ENCODE results near the gene KIF18B. TPM values are rescaled to one million over a fixed set of nuclear protein-coding genes. Genes with fewer than 3 reads are reported as not detected.

KIF18B gene
- total RNA-seq, 1 donor from 2014 or later, result 1.7 TPM

GRCh38 chr17:44911133-44912001 lies 36.2 kb downstream of the KIF18B start:
- intact Hi-C loops (cut with micrococcal nuclease), result no loop called here
- ChIA-PET POLR2A (interaction anchor here (1.1 kb wide), 1 partner anchor 150 kb away, joined by 3 read pairs; the partner anchor contains the start of gene NMT1), CTCF (interaction anchor here (0.9 to 1.6 kb wide), 3 partner anchors 9 to 187 kb away, joined by 3 to 8 read pairs (median 3); no protein-coding TSS in a partner anchor)
- no peak for TF ChIP-seq CTCF (IDR thresholded peaks at IDR 0.05)
- Mint-ChIP-seq H3K9me3 (no peaks in the 10 kb centered on the region), H3K4me3 (peak overlapping the region; percentile 69), H3K36me3 (ENCODE audit: low read depth) (no peaks in the 10 kb centered on the region), H3K27me3 (peaks cover 34% of the 10 kb centered on the region), H3K27ac (no peak overlapping the region), H3K4me1 (peaks cover 13% of the 10 kb centered on the region)
- peak; percentile 81 for ATAC-seq (ENCODE audit: low read depth)
- DNase-seq, result peak; percentile 27

- Mint-ChIP-seq H3K4me1 (peaks cover 13% of the 10 kb centered on the region), H3K27ac (no peak overlapping the region), H3K27me3 (peaks cover 30% of the 10 kb centered on the region), H3K4me3 (peak overlapping the region; percentile 69), H3K9me3 (no peaks in the 10 kb centered on the region), H3K36me3 (ENCODE audit: low read depth) (no peaks in the 10 kb centered on the region)
- DNase-seq (no peak), ATAC-seq (ENCODE audit: low read depth) (no peak)
- no peak for TF ChIP-seq CTCF (IDR thresholded peaks at IDR 0.05)
- POLR2A ChIA-PET, result interaction anchor here (1.1 kb wide), 1 partner anchor 151 kb away, joined by 3 read pairs; the partner anchor contains the start of gene NMT1
- CTCF ChIA-PET, result interaction anchor here (0.9 to 1.6 kb wide), 3 partner anchors 10 to 188 kb away, joined by 3 to 8 read pairs (median 3); no protein-coding TSS in a partner anchor
- intact Hi-C loops (cut with micrococcal nuclease), result no loop called here
These were observed 37.1 kb downstream of the KIF18B start for GRCh38 chr17:44910231-44911106.

- Mint-ChIP-seq H3K27ac (no peak overlapping the region), H3K27me3 (peaks cover 30% of the 10 kb centered on the region), H3K4me1 (peaks cover 13% of the 10 kb centered on the region), H3K36me3 (ENCODE audit: low read depth) (no peaks in the 10 kb centered on the region), H3K4me3 (no peak overlapping the region), H3K9me3 (no peaks in the 10 kb centered on the region)
- ChIA-PET CTCF (no interaction called here), POLR2A (no interaction called here)
- TF ChIP-seq CTCF (IDR thresholded peaks at IDR 0.05), result no peak
- no peak for ATAC-seq (ENCODE audit: low read depth)
- no peak for DNase-seq
- intact Hi-C loops (cut with micrococcal nuclease), result no loop called here
These were observed 37.9 kb downstream of the KIF18B start for GRCh38 chr17:44909681-44910144.

GRCh38 chr17:44908761-44909326 lies 38.7 kb downstream of the KIF18B start:
- no peak overlapping the region for H3K27ac Mint-ChIP-seq
- POLR2A ChIA-PET, result no interaction called here

More at GRCh38 chr17:44908761-44909326, 38.7 kb downstream of the KIF18B start:
- Mint-ChIP-seq H3K27me3 (peaks cover 27% of the 10 kb centered on the region), H3K36me3 (ENCODE audit: low read depth) (no peaks in the 10 kb centered on the region), H3K4me3 (no peak overlapping the region), H3K4me1 (peaks cover 13% of the 10 kb centered on the region), H3K9me3 (no peaks in the 10 kb centered on the region)
- intact Hi-C loops (cut with micrococcal nuclease), result no loop called here
- TF ChIP-seq CTCF (IDR thresholded peaks at IDR 0.05), result no peak
- CTCF ChIA-PET, result no interaction called here
- DNase-seq, result no peak
- no peak for ATAC-seq (ENCODE audit: low read depth)
